ENCODE measurements around the gene CPOX. TPM values are rescaled to one million over a fixed set of nuclear protein-coding genes. Genes with fewer than 3 reads are reported as not detected.
A peak's percentile ranks its signal among the peaks of the same experiment; 100 is the strongest.

CPOX gene
- total RNA-seq, 2 experiments from 2014 or later, result 51.1 to 52.2 TPM

DNA sequence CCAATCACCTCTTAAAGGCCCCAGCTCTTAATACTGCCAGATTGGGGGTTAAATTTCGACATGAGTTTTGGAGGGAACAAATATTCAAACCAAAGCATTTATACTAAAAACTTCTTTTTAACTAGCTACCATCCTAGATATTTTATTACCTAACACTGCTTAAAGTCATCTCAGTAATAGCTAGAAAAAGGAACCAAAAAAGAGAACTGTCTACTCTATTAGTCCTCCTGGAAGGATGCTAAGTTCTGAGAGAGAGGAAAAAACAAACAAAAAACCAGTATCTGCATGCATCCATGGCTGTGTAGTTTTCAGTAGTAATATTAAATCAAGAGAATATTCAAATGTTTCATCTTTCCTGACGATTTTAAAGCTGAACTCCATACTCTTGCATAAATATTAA lies 5.8 kb downstream of the CPOX start:
- H3K4me3 Mint-ChIP-seq, result no peak overlapping the region
- H3K9me3 Mint-ChIP-seq, result no peaks in the 10 kb centered on the region
- DNase-seq, result no peak
- ATAC-seq (ENCODE audit: low read depth), result no peak
- no peak overlapping the region for H3K27ac Mint-ChIP-seq
- POLR2A ChIA-PET, result interaction anchor here (1.4 kb wide), 1 partner anchor 74 kb away, joined by 3 read pairs; no protein-coding TSS in a partner anchor
- peaks cover 51% of the 10 kb centered on the region for H3K4me1 Mint-ChIP-seq
- peaks cover 58% of the 10 kb centered on the region for H3K36me3 Mint-ChIP-seq
- no peaks in the 10 kb centered on the region for H3K27me3 Mint-ChIP-seq

DNA sequence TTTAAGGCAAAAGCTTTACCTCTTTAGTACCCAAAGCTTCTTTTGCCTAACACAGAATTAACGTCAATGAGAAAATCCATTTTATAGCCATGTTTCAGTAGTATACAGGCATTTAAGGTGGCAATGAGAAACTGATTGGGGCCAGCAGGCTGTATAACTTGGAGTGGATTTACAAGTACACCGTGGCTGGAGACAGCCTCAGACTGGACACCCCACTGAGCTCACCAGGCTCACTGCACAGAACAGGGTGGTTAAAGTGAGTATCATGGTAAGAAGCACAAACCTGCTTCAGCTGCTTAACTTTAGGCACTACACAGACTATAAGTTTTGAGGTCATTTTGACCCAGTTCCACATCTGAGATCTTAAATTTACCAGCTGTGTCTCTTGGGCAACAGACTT lies 8.9 kb downstream of the CPOX start:
- Mint-ChIP-seq H3K27ac (no peak overlapping the region), H3K4me3 (no peak overlapping the region), H3K9me3 (no peaks in the 10 kb centered on the region), H3K27me3 (no peaks in the 10 kb centered on the region), H3K4me1 (peaks cover 37% of the 10 kb centered on the region), H3K36me3 (peaks cover 63% of the 10 kb centered on the region)
- POLR2A ChIA-PET, result no interaction called here
- ATAC-seq (ENCODE audit: low read depth), result no peak
- no peak for DNase-seq

DNA sequence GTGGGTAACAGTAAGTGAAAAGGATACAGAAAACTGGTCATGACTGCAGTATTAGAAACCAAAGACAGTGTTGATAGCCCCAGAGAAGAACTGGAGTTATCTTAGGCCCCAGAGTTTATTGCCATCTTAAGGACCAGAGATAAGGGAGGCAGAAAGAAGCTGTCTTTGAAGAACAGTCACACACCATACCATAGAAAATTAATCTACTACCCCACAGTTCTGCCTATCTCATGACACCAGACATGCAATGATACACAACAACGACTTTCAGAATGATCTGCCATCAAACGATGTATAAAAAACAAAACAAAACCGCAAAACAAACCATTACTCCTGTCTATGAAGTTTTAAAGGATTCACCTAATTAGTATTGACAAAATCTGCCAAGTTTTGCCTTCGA lies 9.6 kb downstream of the CPOX start:
- no peak for ATAC-seq (ENCODE audit: low read depth)

DNA sequence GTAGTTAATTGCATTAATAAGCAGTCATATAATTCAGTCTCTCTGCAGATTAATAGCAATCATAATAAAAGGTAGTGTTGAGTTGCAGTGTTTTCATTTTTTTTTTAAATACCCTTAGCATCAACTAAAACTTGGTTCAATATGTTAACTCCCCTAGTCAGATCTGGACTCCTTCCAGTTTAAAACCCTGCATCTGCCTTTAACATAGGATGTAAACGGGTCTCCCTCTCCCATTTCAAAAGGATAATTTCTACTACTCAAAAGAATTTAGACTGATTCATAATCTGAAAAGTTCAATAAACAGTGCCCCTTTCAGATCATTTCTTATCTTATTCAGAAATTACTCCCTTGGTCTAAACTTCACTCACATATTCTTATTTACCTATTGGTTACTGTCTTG lies 11.4 kb downstream of the CPOX start:
- POLR2A ChIA-PET, result interaction anchor here (0.7 kb wide), 1 partner anchor 13 kb away, joined by 3 read pairs; no protein-coding TSS in a partner anchor

More for the DNA sequence above, 9.6 kb downstream of the CPOX start:
- DNase-seq, result no peak
- no peaks in the 10 kb centered on the region for H3K9me3 Mint-ChIP-seq
- POLR2A ChIA-PET, result no interaction called here
- no peaks in the 10 kb centered on the region for H3K27me3 Mint-ChIP-seq
- peaks cover 34% of the 10 kb centered on the region for H3K4me1 Mint-ChIP-seq
- H3K4me3 Mint-ChIP-seq, result no peak overlapping the region
- peak overlapping the region; percentile 6 for H3K27ac Mint-ChIP-seq
- H3K36me3 Mint-ChIP-seq, result peaks cover 62% of the 10 kb centered on the region

DNA sequence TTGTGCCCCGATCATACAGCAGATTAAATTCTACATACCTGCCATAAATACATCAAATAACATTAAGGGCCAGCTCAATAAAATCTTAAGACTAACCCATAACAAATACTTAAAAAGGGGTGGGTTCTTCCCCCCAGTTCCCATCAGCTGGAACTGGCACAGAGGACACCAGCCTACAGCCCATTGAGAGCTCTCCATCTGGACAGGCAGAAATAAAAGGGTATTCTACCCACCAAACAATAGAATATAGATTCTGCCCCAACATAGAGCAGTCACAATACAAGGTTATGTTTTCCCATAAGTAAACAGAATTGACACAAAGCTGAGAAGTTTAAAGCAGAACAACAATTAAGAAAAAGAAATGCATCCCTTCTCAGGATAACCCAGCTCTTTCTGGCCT lies 11.9 kb downstream of the CPOX start:
- Mint-ChIP-seq H3K27ac (no peak overlapping the region), H3K36me3 (peaks cover 68% of the 10 kb centered on the region), H3K4me3 (no peak overlapping the region), H3K9me3 (no peaks in the 10 kb centered on the region), H3K4me1 (peaks cover 40% of the 10 kb centered on the region), H3K27me3 (no peaks in the 10 kb centered on the region)
- ATAC-seq (ENCODE audit: low read depth) (no peak), DNase-seq (no peak)
- POLR2A ChIA-PET, result no interaction called here

More for the DNA sequence above, 11.4 kb downstream of the CPOX start:
- ATAC-seq (ENCODE audit: low read depth) (no peak), DNase-seq (no peak)
- no peaks in the 10 kb centered on the region for H3K9me3 Mint-ChIP-seq
- H3K27me3 Mint-ChIP-seq, result no peaks in the 10 kb centered on the region
- no peak overlapping the region for H3K4me3 Mint-ChIP-seq
- peaks cover 65% of the 10 kb centered on the region for H3K36me3 Mint-ChIP-seq
- H3K4me1 Mint-ChIP-seq, result peaks cover 35% of the 10 kb centered on the region
- no peak overlapping the region for H3K27ac Mint-ChIP-seq

DNA sequence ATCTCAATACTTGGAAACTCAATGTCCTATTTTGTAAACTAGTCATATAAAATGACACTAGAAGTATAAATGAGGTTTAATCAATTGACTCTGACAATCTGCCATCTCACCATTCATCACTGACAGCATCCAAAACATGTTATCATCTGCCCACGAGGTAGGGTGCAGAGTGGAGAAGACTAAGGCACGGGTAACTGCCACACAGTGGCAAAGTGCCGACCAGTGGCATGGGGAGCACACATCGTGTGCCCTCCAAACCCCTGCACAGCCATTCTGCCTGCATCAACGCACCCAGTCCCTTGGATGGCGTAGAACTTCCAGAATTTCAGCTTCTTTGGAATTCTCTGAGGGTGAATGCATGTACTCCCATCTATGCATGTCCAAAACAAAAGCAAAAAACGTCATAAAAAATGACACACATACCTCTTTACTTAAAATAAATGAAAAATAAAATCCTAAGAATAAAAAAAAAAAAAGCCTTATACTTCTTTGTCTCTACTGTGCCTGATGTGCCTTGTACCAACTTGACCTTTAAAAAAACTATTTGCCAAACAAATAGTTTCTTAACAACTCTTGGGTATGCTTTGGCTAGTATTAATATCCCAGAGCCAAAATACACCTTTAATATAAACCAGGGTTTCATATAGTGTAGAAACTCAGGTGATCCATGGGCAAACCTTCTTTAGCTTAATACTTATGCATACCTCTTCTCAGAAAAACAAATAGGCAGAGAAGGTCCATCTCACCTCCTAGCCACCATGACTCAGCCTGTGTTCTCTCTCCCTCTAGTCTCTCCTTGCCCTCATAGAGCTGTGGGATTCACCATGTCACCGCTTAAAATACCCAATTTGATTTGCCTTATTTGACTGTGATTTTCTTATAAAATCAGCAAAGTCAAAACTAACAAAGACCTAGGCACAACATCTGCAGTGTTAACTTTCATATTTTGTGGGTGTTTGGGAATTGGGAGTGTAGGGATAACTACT lies 12.7 kb downstream of the CPOX start:
- POLR2A ChIA-PET, result no interaction called here
- no peak overlapping the region for H3K27ac Mint-ChIP-seq

DNA sequence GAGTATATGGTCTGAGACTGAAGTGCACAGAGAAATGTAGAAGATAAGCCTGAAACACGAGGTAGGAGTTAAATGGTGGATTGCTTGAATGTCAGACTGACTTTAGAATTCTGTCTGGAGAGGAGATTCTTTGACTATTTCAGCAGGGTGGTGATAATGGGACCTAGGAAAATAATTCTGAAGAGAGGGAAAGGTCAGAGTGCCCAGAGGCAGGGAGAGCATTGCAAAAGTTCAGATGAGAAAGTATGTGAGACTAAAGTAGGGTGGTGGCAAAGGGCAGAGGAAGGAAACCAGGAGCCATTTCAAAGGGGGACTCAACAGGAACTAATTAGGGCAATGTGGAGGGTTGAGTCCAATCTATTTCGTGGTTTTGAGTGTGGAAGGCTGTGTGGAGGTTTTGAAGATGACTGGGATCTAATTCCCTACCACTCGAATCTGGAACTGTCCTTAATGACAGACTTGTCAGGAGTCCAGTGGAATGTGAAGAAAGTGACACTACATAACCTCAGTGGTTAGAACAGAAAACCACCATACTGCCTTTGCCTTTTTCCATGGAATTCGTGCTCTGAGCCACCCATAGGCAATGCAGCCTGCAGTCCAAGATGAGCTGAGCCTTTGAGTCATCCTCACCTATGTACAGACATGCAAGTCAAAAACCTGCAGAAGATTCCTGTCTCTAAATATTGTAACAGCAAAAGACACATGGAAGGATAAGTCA lies 16.1 kb downstream of the CPOX start:
- POLR2A ChIA-PET, result interaction anchor here (2.4 kb wide), 1 partner anchor 15 kb away, joined by 12 read pairs; the partner anchor contains the start of gene CPOX
- peak overlapping the region; percentile 59 for H3K27ac Mint-ChIP-seq

More for the DNA sequence above, 12.7 kb downstream of the CPOX start:
- Mint-ChIP-seq H3K9me3 (no peaks in the 10 kb centered on the region), H3K27me3 (no peaks in the 10 kb centered on the region), H3K4me1 (peaks cover 40% of the 10 kb centered on the region), H3K36me3 (peaks cover 67% of the 10 kb centered on the region), H3K4me3 (no peak overlapping the region)
- no peak for ATAC-seq (ENCODE audit: low read depth)
- DNase-seq, result no peak

DNA sequence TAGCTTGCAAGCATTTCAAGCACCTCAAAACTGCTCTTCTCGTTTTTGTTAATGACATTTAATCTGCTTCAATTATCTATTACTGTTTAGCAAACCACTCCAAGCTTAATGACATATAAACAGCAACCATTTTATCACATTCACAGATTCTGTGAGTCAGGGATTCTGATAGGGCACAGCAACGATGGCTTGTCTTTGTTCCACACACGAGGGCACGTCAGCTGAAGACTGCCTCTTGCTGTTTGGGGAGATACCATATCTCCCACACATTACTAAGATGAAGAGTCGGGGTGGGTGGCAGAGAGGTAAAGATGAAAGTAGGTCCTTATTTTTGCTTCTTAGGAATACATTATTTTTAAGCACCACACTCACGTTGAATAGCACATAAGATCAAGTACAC lies 19.3 kb downstream of the CPOX start:
- Mint-ChIP-seq H3K27ac (peak overlapping the region; percentile 66), H3K27me3 (no peaks in the 10 kb centered on the region), H3K36me3 (peaks cover 41% of the 10 kb centered on the region), H3K4me1 (peaks cover 41% of the 10 kb centered on the region), H3K9me3 (peaks cover 2% of the 10 kb centered on the region), H3K4me3 (no peak overlapping the region)
- POLR2A ChIA-PET, result interaction anchor here (0.6 to 0.9 kb wide), 2 partner anchors 51 to 52 kb away, joined by 3 to 4 read pairs; partner anchors contain the start of gene CLDND1
- ATAC-seq (ENCODE audit: low read depth) (no peak), DNase-seq (no peak)

More for the DNA sequence above, 16.1 kb downstream of the CPOX start:
- no peak for DNase-seq
- no peak overlapping the region for H3K4me3 Mint-ChIP-seq
- no peaks in the 10 kb centered on the region for H3K9me3 Mint-ChIP-seq
- no peak for ATAC-seq (ENCODE audit: low read depth)
- H3K4me1 Mint-ChIP-seq, result peaks cover 38% of the 10 kb centered on the region
- no peaks in the 10 kb centered on the region for H3K27me3 Mint-ChIP-seq
- peaks cover 50% of the 10 kb centered on the region for H3K36me3 Mint-ChIP-seq

DNA sequence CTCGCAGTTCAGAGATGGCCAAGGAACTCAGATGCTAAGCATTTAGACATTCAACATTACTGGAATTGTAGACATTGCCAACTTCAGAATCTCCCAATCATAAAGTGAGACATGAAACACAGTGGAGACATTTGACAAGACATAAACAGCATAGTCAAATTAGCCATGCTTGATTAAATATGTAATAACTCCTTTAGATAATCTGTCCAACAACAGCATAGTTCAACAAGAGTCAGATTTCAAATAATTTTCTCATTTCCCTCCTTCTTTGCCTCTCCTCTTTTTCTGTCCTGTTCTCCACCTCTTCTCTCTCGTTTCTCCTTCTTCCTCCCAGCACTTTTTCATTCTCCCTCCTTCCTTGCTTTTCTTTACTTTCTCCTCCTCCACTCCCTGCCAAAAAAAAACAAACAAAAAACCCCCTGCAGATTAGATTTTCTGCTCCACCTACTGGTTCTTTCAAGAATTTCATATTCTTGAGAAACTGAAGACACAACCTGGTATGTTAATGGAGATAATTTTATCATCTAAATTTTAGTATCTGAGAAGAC lies 20.2 kb downstream of the CPOX start:
- H3K4me3 Mint-ChIP-seq, result peak overlapping the region; percentile 52
- ATAC-seq (ENCODE audit: low read depth) (peak; percentile 37), DNase-seq (no peak)
- peaks cover 38% of the 10 kb centered on the region for H3K36me3 Mint-ChIP-seq
- POLR2A ChIA-PET, result interaction anchor here (1.6 to 3.8 kb wide), 4 partner anchors 17 to 59 kb away, joined by 4 to 22 read pairs (median 10); partner anchors contain the start of gene CLDND1
- no peaks in the 10 kb centered on the region for H3K27me3 Mint-ChIP-seq
- peaks cover 42% of the 10 kb centered on the region for H3K4me1 Mint-ChIP-seq
- H3K27ac Mint-ChIP-seq, result peak overlapping the region; percentile 81
- H3K9me3 Mint-ChIP-seq, result peaks cover 3% of the 10 kb centered on the region

DNA sequence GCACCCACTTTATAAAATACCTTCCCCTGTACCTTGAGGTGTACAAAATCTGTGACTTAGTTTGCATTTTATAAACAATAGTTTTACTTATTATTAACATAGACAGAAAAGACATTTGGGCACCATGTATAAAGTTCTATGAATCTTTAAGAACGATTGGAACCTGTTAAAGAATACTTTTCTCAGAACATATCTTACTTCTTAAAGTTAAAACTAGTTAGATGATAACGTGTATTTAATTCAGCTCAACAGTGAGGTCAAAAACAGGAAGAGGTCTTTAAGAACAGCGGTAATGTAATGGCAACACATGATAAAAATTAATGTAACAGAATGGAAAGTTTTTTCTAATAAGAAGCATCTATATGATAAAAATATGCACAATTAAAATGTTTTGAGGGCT lies 25.0 kb downstream of the CPOX start:
- Mint-ChIP-seq H3K4me1 (peaks cover 64% of the 10 kb centered on the region), H3K27ac (peak overlapping the region; percentile 75), H3K4me3 (peak overlapping the region; percentile 2), H3K27me3 (no peaks in the 10 kb centered on the region), H3K36me3 (peaks cover 18% of the 10 kb centered on the region), H3K9me3 (peaks cover 3% of the 10 kb centered on the region)
- no peak for ATAC-seq (ENCODE audit: low read depth)
- DNase-seq, result no peak
- POLR2A ChIA-PET, result interaction anchor here (1.7 kb wide), 1 partner anchor 46 kb away, joined by 9 read pairs; the partner anchor contains the start of gene CLDND1

DNA sequence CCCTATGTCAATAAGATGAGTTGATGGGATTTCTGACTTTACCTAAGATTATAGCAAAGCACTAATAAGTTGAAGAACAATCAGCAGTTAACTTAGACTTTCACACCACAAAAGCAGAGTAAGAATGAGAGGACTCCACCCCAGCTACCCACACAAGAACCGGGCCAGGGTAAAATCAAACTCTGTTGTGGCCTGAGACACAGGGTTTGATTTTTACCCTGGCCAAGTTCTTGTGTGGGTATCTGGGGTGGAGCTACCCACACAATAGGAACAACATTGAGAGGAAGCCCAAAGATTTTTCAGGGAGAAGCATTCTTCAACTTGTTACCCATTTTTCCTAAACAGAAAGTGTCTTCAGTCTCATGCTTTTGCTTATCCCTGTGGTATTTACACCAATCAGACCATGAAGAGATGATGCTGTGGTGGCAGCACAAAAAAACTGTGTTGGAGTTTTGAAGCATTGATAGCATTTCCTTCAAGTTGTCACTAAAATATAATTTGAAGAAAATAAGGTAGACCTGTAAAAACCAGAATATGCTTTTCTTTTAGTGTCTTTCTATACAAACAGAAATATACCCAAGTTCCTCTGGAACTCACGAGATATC lies 25.6 kb downstream of the CPOX start:
- DNase-seq (no peak), ATAC-seq (ENCODE audit: low read depth) (peak; percentile 24)
- peak overlapping the region; percentile 67 for H3K4me3 Mint-ChIP-seq
- peaks cover 3% of the 10 kb centered on the region for H3K9me3 Mint-ChIP-seq
- peak overlapping the region; percentile 75 for H3K27ac Mint-ChIP-seq
- no peaks in the 10 kb centered on the region for H3K27me3 Mint-ChIP-seq
- H3K36me3 Mint-ChIP-seq, result peaks cover 18% of the 10 kb centered on the region
- POLR2A ChIA-PET, result interaction anchor here (1.7 to 5.1 kb wide), 3 partner anchors 13 to 45 kb away, joined by 9 to 74 read pairs (median 23); partner anchors contain the start of genes CLDND1 and CPOX
- H3K4me1 Mint-ChIP-seq, result peaks cover 65% of the 10 kb centered on the region

DNA sequence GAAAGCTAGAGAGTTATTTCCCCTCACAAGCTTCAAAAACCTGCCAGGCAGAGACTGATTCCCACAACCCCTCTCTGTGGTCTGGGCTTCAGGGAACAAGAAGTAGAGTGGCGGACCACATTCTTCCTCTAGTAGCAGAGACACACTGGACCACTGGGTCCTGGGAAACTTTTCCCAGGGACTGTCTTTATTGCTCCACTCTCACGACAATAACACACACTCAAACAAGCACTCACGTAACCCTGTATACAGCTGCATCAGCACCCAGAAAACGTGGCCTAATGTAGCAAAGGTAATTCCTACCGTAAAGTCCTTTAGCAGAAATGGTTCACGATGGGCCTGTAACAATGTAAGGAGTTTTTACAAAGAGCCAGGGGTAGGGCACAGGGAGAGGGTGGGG lies 27.6 kb downstream of the CPOX start:
- Mint-ChIP-seq H3K4me1 (peaks cover 62% of the 10 kb centered on the region), H3K4me3 (peak overlapping the region; percentile 74), H3K36me3 (peaks cover 14% of the 10 kb centered on the region), H3K27ac (peak overlapping the region; percentile 88), H3K27me3 (no peaks in the 10 kb centered on the region), H3K9me3 (peaks cover 3% of the 10 kb centered on the region)
- POLR2A ChIA-PET, result interaction anchor here (0.9 to 5.7 kb wide), 12 partner anchors 11 to 114 kb away, joined by 3 to 75 read pairs (median 10); partner anchors contain the start of genes CLDND1 and CPOX
- ATAC-seq (ENCODE audit: low read depth) (no peak), DNase-seq (no peak)
